GM23338 (cell line): ENCODE results near the gene ZNF546. TPM values are rescaled to one million over a fixed set of nuclear protein-coding genes. Genes with fewer than 3 reads are reported as not detected.

ENCODE experiments used
- ATAC-seq: fragments of 200-7000 bp; cut with Tn5 transposase; 3 replicates; pipeline ENCODE4 v1.9.1; 2020
- DNase-seq: peaks from one replicate; pipeline ENCODE4 v3.0.0-alpha.2; 2015; ENCODE audit warnings: low spot score
- H2AFZ ChIP-seq: fragments of 200-600 bp; sonication (generic); 2 replicates; pipeline ENCODE4 v1.8.0; 2016; ENCODE audit warnings: antibody characterized with exemption, mild to moderate bottlenecking, moderate library complexity
- H3F3A ChIP-seq: fragments of 200-600 bp; sonication (generic); replicated peaks from 2 replicates; pipeline ENCODE4 v1.8.0; 2017; ENCODE audit warnings: antibody characterized with exemption, mixed run types, low read depth
- H3K27ac ChIP-seq: fragments of 200-600 bp; sonication (generic); 2 replicates; pipeline ENCODE4 v1.6.1; 2016; ENCODE audit warnings: low read depth
- H3K27me3 ChIP-seq: fragments of 200-600 bp; sonication (generic); 2 replicates; pipeline ENCODE4 v1.8.0; 2016; ENCODE audit warnings: mild to moderate bottlenecking, mixed run types, moderate library complexity; ENCODE audit not compliant: insufficient read depth
- H3K36me3 ChIP-seq: fragments of 200-600 bp; sonication (generic); 2 replicates; pipeline ENCODE4 v1.8.0; 2016; ENCODE audit warnings: mild to moderate bottlenecking; ENCODE audit not compliant: insufficient read depth
- H3K4me1 ChIP-seq: fragments of 200-600 bp; sonication (generic); 2 replicates; pipeline ENCODE4 v1.8.0; 2016; ENCODE audit warnings: mild to moderate bottlenecking, moderate library complexity; ENCODE audit not compliant: insufficient read depth
- H3K4me2 ChIP-seq: fragments of 200-600 bp; sonication (generic); 2 replicates; pipeline ENCODE4 v1.7.1; 2017; ENCODE audit warnings: mixed run types
- H3K4me3 ChIP-seq: fragments of 200-600 bp; sonication (generic); 2 replicates; pipeline ENCODE4 v1.6.1; 2016; ENCODE audit warnings: mixed run types
- H3K79me2 ChIP-seq: fragments of 200-600 bp; sonication (generic); replicated peaks from 2 replicates; pipeline ENCODE4 v1.8.0; 2017; ENCODE audit warnings: mild to moderate bottlenecking; ENCODE audit not compliant: insufficient read depth
- H3K9me2 ChIP-seq: fragments of 200-600 bp; sonication (generic); 2 replicates; pipeline ENCODE4 v1.8.0; 2017; ENCODE audit not compliant: insufficient read depth
- H4K20me1 ChIP-seq: fragments of 200-600 bp; sonication (generic); replicated peaks from 2 replicates; pipeline ENCODE4 v1.8.0; 2017; ENCODE audit warnings: mild to moderate bottlenecking; ENCODE audit not compliant: insufficient read depth
- H3K27ac Mint-ChIP-seq: 2 replicates; pipeline ENCODE4 v1.8.0; 2020; ENCODE audit warnings: inconsistent platforms, mild to moderate bottlenecking, moderate library complexity, mixed read lengths
- H3K27me3 Mint-ChIP-seq: 3 replicates; pipeline ENCODE4 v1.8.0; 2022; ENCODE audit warnings: low read depth, mild to moderate bottlenecking, moderate library complexity, mixed read lengths, inconsistent platforms; ENCODE audit not compliant: insufficient read depth, poor library complexity
- H3K36me3 Mint-ChIP-seq: 3 replicates; pipeline ENCODE4 v1.8.0; 2021; ENCODE audit warnings: low read depth, mild to moderate bottlenecking, inconsistent platforms, moderate library complexity, mixed read lengths
- H3K4me1 Mint-ChIP-seq: 3 replicates; pipeline ENCODE4 v1.8.0; 2020; ENCODE audit warnings: mild to moderate bottlenecking, inconsistent platforms, mixed read lengths
- H3K4me3 Mint-ChIP-seq: 3 replicates; pipeline ENCODE4 v1.8.0; 2021; ENCODE audit warnings: moderate library complexity, mild to moderate bottlenecking, inconsistent platforms, mixed read lengths
- H3K9me3 Mint-ChIP-seq: 3 replicates; pipeline ENCODE4 v1.8.0; 2020; ENCODE audit warnings: moderate library complexity, mild to moderate bottlenecking, inconsistent platforms, mixed read lengths
- CREB1 ChIP-seq: fragments of 250-450 bp; sonication (Bioruptor Pico); IDR thresholded peaks from 2 replicates; pipeline ENCODE4 v1.5.0; 2020; ENCODE audit warnings: low read depth, mild to moderate bottlenecking, moderate library complexity
- CTCF ChIP-seq, 2 experiments: fragments of 200-600 bp in 1 of 2; sonication (generic) in 1 of 2; conservative IDR thresholded peaks; 2 replicates each; pipeline versions ENCODE4 v1.5.1 to v1.6.1; 2016 to 2017; ENCODE audit warnings: antibody characterized with exemption in 2 of 2, low read depth in 2 of 2, mild to moderate bottlenecking in 2 of 2, moderate library complexity in 1 of 2
- EZH2 ChIP-seq: fragments of 200-600 bp; sonication (generic); IDR thresholded peaks from one replicate; pipeline ENCODE4 v1.8.0; 2017; ENCODE audit warnings: antibody characterized with exemption, mild to moderate bottlenecking, low read depth; ENCODE audit not compliant: unreplicated experiment
- JUNB ChIP-seq: IDR thresholded peaks from one replicate; pipeline ENCODE4 v1.6.1; 2016; ENCODE audit warnings: antibody characterized with exemption; ENCODE audit not compliant: unreplicated experiment
- NANOG ChIP-seq: IDR thresholded peaks from 2 replicates; pipeline ENCODE4 v1.6.1; 2016; ENCODE audit warnings: antibody characterized with exemption, borderline replicate concordance
- STAT1 ChIP-seq: IDR thresholded peaks from one replicate; pipeline ENCODE4 v1.6.1; 2016; ENCODE audit warnings: antibody characterized with exemption; ENCODE audit not compliant: unreplicated experiment
- ZNF114 ChIP-seq: fragments of 250-450 bp; sonication (Bioruptor Pico); IDR thresholded peaks from 2 replicates; pipeline ENCODE4 v1.5.0; 2020; ENCODE audit warnings: mild to moderate bottlenecking, moderate library complexity
- ZNF331 ChIP-seq: fragments of 250-450 bp; sonication (Bioruptor Pico); IDR thresholded peaks from 2 replicates; pipeline ENCODE4 v1.5.0; 2020; ENCODE audit warnings: low read depth, mild to moderate bottlenecking, moderate library complexity
- polyA plus RNA-seq: library from polyadenylated mRNA; unstranded; fragments of >200 nt; fragmentation: Nextera tagmentation; extraction: Ambion mirVana; gene quantifications from 2 replicates; pipeline ENCODE4 v1.2.1, GENCODE V29; 2016
- total RNA-seq: library from RNA; depleted of rRNA; stranded (reverse); fragments of >200 nt; shearing (Covaris generic); gene quantifications from 2 replicates; pipeline ENCODE4 v1.2.3, GENCODE V29; 2014
- TF ChIP-seq, protein P1 (sequence below): IDR thresholded peaks from 2 replicates; pipeline ENCODE4 v1.6.1; 2016; ENCODE audit warnings: antibody characterized with exemption
- TF ChIP-seq, protein P2 (sequence below): IDR thresholded peaks from one replicate; pipeline ENCODE4 v1.6.1; 2018; ENCODE audit warnings: antibody characterized with exemption; ENCODE audit not compliant: unreplicated experiment

Gene ZNF546
- total and polyA plus RNA-seq, 2 experiments from 2014 or later, result 0.38 to 0.95 TPM

DNA sequence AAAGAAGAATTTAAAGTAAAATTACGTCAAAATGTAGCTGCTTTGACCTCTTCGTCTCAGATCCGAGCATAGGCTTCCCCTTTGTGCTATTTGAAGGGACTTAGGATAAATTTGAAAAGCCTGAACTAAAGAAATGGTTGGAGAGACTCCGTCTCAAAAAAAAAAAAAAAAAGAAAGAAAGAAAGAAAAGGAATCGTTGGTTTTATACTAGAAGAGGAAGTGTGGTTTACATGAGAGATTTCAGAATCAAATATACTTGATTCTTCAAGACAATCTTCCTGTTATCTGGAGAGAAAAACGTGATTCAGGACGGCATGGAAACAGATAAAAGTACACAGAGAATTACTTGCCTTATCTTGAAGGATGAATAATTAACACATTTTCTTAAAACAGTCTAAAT, 59.6 kb downstream of the ZNF546 start:
- peaks cover 45% of the 10 kb centered on the region for H3K79me2 ChIP-seq
- H3K4me3 Mint-ChIP-seq, result peak overlapping the region; percentile 100
- peak overlapping the region; percentile 90 for H3K27ac Mint-ChIP-seq
- ATAC-seq (no peak), DNase-seq (no peak)
- peaks cover 41% of the 10 kb centered on the region for H3K9me3 Mint-ChIP-seq
- peaks cover 10% of the 10 kb centered on the region; the same call in 1 of the 2 replicates for H3K4me1 ChIP-seq
- H3K27ac ChIP-seq, result no peak overlapping the region
- peaks cover 18% of the 10 kb centered on the region; the same call in 2 of the 3 replicates for H3K36me3 Mint-ChIP-seq
- peaks cover 5% of the 10 kb centered on the region for H4K20me1 ChIP-seq
- no peaks in the 10 kb centered on the region for H3K27me3 ChIP-seq
- H3K36me3 ChIP-seq, result no peaks in the 10 kb centered on the region
- no peaks in the 10 kb centered on the region for H3F3A ChIP-seq
- H3K4me2 ChIP-seq, result peak overlapping the region; percentile 79
- H3K9me2 ChIP-seq, result no peaks in the 10 kb centered on the region; the same call in 1 of the 2 replicates
- H3K4me1 Mint-ChIP-seq, result peaks cover 13% of the 10 kb centered on the region
- H2AFZ ChIP-seq, result peak overlapping the region; percentile 86
- H3K27me3 Mint-ChIP-seq, result peaks cover 13% of the 10 kb centered on the region
- TF ChIP-seq ZNF114 (CRISPR knock-in tag) (no peak), CTCF (conservative IDR thresholded peaks at IDR 0.05; ENCODE audit: low read depth in 2 of 2) (no peak), ZNF331 (CRISPR knock-in tag) (no peak), CREB1 (CRISPR knock-in tag) (no peak), JUNB (no peak), STAT1 (no peak)
- TF ChIP-seq, protein P1, sequence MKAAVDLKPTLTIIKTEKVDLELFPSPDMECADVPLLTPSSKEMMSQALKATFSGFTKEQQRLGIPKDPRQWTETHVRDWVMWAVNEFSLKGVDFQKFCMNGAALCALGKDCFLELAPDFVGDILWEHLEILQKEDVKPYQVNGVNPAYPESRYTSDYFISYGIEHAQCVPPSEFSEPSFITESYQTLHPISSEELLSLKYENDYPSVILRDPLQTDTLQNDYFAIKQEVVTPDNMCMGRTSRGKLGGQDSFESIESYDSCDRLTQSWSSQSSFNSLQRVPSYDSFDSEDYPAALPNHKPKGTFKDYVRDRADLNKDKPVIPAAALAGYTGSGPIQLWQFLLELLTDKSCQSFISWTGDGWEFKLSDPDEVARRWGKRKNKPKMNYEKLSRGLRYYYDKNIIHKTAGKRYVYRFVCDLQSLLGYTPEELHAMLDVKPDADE, result no peak
- peak overlapping the region; percentile 76 for H3K4me3 ChIP-seq

GRCh38 chr19:40057166-40057565, 60.3 kb downstream of the ZNF546 start:
- no peak overlapping the region for H3K4me2 ChIP-seq
- H3K27me3 Mint-ChIP-seq, result peaks cover 13% of the 10 kb centered on the region
- no peaks in the 10 kb centered on the region for H3F3A ChIP-seq
- H3K4me3 ChIP-seq, result no peak overlapping the region
- H3K4me3 Mint-ChIP-seq, result peak overlapping the region; percentile 100
- TF ChIP-seq JUNB (no peak), ZNF331 (CRISPR knock-in tag) (no peak)
- H4K20me1 ChIP-seq, result no peaks in the 10 kb centered on the region
- no peak for ATAC-seq
- H3K36me3 Mint-ChIP-seq, result peaks cover 17% of the 10 kb centered on the region; the same call in 2 of the 3 replicates
- no peaks in the 10 kb centered on the region; the same call in 1 of the 2 replicates for H3K9me2 ChIP-seq
- peaks cover 38% of the 10 kb centered on the region for H3K79me2 ChIP-seq
- no peaks in the 10 kb centered on the region for H3K27me3 ChIP-seq
- peaks cover 10% of the 10 kb centered on the region; the same call in 1 of the 2 replicates for H3K4me1 ChIP-seq
- peaks cover 13% of the 10 kb centered on the region for H3K4me1 Mint-ChIP-seq
- peaks cover 45% of the 10 kb centered on the region for H3K9me3 Mint-ChIP-seq
- DNase-seq, result no peak
- H2AFZ ChIP-seq, result no peak overlapping the region
- no peak overlapping the region for H3K27ac Mint-ChIP-seq
- H3K36me3 ChIP-seq, result no peaks in the 10 kb centered on the region
- no peak overlapping the region for H3K27ac ChIP-seq

- Histone ChIP-seq H4K20me1 (no peaks in the 10 kb centered on the region), H3K27ac (no peak overlapping the region), H3K27me3 (no peaks in the 10 kb centered on the region), H3K4me2 (no peak overlapping the region), H3K79me2 (peaks cover 14% of the 10 kb centered on the region), H3K4me3 (no peak overlapping the region), H3K4me1 (peaks cover 8% of the 10 kb centered on the region; the same call in 1 of the 2 replicates), H3K9me2 (no peaks in the 10 kb centered on the region; the same call in 1 of the 2 replicates), H3F3A (no peaks in the 10 kb centered on the region), H2AFZ (no peak overlapping the region), H3K36me3 (no peaks in the 10 kb centered on the region)
- DNase-seq, result no peak
- peaks cover 11% of the 10 kb centered on the region; the same call in 2 of the 3 replicates for H3K36me3 Mint-ChIP-seq
- peaks cover 61% of the 10 kb centered on the region for H3K9me3 Mint-ChIP-seq
- H3K4me1 Mint-ChIP-seq, result peaks cover 9% of the 10 kb centered on the region
- H3K4me3 Mint-ChIP-seq, result no peak overlapping the region
- no peak for ATAC-seq
- no peak overlapping the region for H3K27ac Mint-ChIP-seq
- H3K27me3 Mint-ChIP-seq, result peaks cover 14% of the 10 kb centered on the region
- TF ChIP-seq ZNF331 (CRISPR knock-in tag), result no peak
- no peak for TF ChIP-seq NANOG
- no peak for TF ChIP-seq STAT1
- TF ChIP-seq CREB1 (CRISPR knock-in tag), result no peak
- TF ChIP-seq, protein P2, sequence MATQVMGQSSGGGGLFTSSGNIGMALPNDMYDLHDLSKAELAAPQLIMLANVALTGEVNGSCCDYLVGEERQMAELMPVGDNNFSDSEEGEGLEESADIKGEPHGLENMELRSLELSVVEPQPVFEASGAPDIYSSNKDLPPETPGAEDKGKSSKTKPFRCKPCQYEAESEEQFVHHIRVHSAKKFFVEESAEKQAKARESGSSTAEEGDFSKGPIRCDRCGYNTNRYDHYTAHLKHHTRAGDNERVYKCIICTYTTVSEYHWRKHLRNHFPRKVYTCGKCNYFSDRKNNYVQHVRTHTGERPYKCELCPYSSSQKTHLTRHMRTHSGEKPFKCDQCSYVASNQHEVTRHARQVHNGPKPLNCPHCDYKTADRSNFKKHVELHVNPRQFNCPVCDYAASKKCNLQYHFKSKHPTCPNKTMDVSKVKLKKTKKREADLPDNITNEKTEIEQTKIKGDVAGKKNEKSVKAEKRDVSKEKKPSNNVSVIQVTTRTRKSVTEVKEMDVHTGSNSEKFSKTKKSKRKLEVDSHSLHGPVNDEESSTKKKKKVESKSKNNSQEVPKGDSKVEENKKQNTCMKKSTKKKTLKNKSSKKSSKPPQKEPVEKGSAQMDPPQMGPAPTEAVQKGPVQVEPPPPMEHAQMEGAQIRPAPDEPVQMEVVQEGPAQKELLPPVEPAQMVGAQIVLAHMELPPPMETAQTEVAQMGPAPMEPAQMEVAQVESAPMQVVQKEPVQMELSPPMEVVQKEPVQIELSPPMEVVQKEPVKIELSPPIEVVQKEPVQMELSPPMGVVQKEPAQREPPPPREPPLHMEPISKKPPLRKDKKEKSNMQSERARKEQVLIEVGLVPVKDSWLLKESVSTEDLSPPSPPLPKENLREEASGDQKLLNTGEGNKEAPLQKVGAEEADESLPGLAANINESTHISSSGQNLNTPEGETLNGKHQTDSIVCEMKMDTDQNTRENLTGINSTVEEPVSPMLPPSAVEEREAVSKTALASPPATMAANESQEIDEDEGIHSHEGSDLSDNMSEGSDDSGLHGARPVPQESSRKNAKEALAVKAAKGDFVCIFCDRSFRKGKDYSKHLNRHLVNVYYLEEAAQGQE, result no peak
- no peak for TF ChIP-seq CTCF (conservative IDR thresholded peaks at IDR 0.05; ENCODE audit: low read depth in 2 of 2)
- no peak for TF ChIP-seq EZH2
Measured at GRCh38 chr19:40059624-40060023, 62.8 kb downstream of the ZNF546 start.
